HG03108 (cell line): ENCODE data around the gene ABHD12.
"Not testable (repeated sequence)": the region's sequence is repeated elsewhere in the genome, so short reads cannot be mapped to it uniquely, and the experiment has no call there.

Source experiments
- ATAC-seq: cut with Tn5 transposase; IDR thresholded peaks from one replicate; pipeline ENCODE4 v1.9.1; 2021; ENCODE audit warnings: moderate library complexity; ENCODE audit not compliant: unreplicated experiment

The ABHD12 gene

GRCh38 chr20:25390538-25391528 lies at the start of gene ABHD12:
Gene ABHD12 (minus strand): TSS chr20:25390835. CDS start chr20:25390703, 132 bp downstream.
- peak; percentile 92 for ATAC-seq

DNA sequence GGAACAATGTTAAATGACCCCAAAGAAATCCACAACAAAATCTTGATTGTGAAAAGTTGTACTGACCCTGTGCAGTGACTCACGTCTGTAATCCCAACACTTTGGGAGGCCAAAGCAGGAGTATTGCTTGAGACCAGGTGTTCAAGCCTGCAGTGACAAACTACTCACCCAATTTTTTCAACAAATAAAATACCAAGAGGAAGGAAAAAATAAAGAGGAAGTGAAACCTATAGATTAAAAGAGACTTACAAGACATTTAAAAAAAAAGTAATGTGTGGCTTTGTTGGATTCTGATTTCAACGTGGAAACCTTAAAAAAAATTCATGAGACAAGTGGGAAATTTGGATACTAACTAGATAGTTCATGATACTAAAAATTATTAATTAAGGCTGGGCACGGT lies 48.7 kb upstream of the ABHD12 start:
- ATAC-seq: no peak

- no peak for ATAC-seq
Measured at GRCh38 chr20:25437153-25437581, 46.5 kb upstream of the ABHD12 start.

GRCh38 chr20:25424536-25424935 lies 33.9 kb upstream of the ABHD12 start:
- ATAC-seq: no peak

- no peak for ATAC-seq
Measured at GRCh38 chr20:25422032-25422431, 31.4 kb upstream of the ABHD12 start.

GRCh38 chr20:25421102-25421501 lies 30.5 kb upstream of the ABHD12 start:
- ATAC-seq: no peak

GRCh38 chr20:25418776-25419175 lies 28.1 kb upstream of the ABHD12 start:
- no peak for ATAC-seq

- ATAC-seq: no peak
Measured at GRCh38 chr20:25408890-25409289, 18.3 kb upstream of the ABHD12 start.

DNA sequence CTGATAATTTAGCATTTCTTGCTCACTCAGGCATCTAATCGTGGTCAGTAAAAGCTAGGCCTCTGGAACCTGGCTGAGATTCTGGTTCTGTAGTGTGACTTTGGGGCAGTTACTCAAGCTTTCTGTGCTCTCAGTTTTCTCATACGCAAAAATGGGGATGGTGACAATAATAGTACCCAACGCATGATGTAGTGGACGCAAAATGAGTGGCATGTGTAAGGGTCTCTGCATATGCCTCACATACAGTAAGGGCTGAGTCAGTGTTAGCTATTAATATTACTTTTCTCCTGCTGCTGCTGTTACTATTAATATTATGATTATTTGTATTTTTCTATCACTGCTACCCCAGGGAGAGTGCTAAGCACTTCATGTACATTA lies 17.5 kb upstream of the ABHD12 start:
- ATAC-seq: no peak

GRCh38 chr20:25407311-25408169 lies 16.9 kb upstream of the ABHD12 start, which contains the start of gene GINS1:
Gene GINS1 (plus strand): TSS chr20:25407673. CDS start chr20:25407821, 148 bp downstream.
- ATAC-seq: peak; percentile 86

DNA sequence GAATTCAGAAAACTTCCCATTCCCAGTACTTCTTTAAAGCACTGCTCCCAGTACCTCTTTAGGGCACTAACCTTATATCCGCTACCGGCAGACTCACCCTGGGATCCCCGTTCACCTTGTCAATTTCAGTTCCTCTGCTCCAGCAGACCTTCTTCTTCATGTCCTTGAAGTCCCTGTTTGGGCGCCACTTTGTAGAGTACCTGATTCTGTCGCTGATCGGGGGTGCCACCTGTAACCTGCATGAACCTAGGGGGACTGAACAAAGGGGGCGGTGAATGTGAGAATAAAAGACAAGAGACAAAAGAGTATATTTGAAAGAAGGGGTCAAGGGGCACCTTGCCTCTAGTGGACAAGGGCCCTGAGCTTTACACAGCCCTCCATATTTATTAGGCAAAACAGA lies 11.9 kb upstream of the ABHD12 start:
- ATAC-seq: no peak

DNA sequence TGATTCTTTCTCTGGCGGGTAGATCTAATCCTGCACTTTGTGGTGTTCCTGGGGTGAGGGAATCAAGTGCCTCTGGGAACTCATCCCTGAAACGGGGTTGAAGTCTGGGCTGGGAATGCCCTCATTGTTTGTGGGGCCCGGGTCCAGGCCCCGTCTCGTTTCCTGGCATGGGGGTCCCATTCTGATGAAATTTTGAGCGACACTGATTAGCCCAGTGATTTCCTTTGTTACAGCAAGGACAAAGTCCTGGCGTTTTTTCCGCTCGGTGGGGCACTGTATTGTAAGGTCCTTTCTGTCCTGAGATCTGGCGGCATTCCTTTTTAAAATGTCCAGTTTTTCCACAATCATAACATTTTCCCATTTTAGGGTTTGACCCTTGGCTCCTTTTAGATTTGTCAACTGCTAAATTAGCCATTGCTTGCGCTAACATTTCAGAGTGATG lies 9.7 kb upstream of the ABHD12 start:
- not testable (repeated sequence) for ATAC-seq

DNA sequence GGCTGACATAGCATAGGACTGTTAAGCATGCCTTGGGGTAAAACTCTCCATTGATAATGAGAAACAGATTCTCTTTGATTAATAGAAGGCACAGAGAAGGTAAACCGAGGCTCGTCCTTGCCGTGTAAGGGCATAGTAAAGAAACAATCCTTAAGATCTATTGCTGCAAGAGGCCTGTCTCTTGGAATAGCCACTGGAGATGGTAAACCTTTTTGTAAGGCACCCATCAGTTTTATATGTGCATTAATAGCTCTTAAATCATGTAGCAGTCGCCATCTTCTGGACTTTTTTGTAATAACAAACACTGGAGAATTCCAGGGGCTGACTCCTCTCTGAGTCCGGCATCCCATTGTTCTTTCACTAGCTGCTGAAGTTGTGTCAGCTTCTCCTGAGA lies 8.4 kb upstream of the ABHD12 start:
- ATAC-seq: no peak

DNA sequence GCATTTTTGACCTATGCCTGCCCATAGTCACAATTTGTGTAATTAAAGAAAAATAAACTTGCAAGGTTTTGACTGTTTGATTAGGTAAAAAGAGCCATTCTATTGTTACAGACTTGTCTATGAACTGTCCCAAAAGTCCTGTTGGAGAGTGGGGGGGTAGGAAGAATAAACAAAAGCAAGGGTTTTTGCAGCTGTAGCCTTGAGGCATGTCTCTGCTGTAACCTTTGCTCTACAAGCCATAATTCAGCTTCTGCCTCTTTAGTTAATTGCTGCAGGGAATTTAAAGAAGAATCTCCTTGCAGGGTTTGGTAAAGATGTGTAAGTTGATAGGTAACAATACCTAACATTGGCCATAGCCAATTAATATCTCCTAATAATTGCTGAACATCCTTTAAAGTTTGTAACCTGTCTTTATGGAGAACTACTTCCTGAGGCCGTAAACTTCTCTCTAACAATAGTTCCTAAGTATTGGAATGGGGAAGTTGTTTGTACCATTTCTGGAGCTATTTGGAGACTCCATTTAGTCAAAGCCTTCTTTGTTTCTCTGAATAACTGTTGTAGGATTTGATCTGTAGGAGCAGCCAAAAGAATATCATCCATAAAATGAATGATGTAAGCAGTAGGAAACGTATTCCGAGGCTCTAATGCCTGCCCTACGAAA lies 7.9 kb upstream of the ABHD12 start:
- ATAC-seq: no peak

GRCh38 chr20:25397821-25398220 lies 7.2 kb upstream of the ABHD12 start:
- no peak for ATAC-seq

DNA sequence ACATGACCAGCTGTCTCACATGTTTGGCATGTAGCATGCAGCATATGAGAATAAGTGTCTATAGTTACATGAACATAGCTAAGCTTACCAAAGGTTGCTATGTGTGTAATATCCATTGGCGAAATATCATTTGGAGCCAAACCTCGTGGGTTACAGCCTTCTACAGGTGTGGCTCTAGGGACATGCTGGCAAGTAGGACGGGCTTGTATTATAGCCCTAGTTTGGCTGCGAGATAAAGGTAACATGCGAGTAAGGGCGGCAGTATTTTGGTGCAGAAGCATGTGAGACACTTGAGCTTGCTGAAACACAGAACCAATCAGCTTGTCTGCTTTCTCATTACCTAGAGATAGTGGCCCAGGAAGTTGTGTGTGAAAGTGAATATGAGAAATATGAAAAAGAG lies 6.5 kb upstream of the ABHD12 start:
- ATAC-seq: no peak

GRCh38 chr20:25394996-25395395 lies 4.4 kb upstream of the ABHD12 start:
- no peak for ATAC-seq

- ATAC-seq: no peak
Measured at GRCh38 chr20:25394276-25394675, 3.6 kb upstream of the ABHD12 start.

- peak; percentile 15 for ATAC-seq
Measured at GRCh38 chr20:25389858-25390537, 637 bp downstream of the ABHD12 start.

DNA sequence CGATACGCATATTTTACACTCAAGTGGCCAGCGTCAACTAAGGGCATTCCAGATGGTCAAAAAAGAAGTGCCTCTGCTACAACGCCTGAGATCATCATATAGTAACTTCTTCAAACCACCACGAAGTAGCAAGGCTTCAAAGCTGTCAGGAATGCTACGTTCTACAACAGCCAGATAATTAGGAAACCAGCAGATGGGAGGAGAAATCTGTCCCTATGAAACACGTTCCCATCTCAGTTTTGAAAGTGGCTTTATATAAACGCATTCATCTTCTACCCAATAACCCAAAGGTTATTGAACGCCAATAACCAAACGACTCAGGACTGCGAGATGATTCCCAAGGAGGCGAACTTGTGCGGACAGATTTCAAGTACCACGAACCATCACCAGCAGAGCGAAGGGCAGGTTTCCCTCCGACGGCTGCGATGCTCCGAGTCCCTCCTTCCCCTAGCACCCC lies 1.2 kb downstream of the ABHD12 start:
- ATAC-seq: no peak
